Smooth muscle cell (in vitro differentiated cells): ENCODE results near the gene COMP. TPM values are rescaled to one million over a fixed set of nuclear protein-coding genes. Genes with fewer than 3 reads are reported as not detected.

Experiments
- DNase-seq: peaks from one replicate; lab custom pipeline; 2025; ENCODE audit not compliant: unreplicated experiment; lab: John Stamatoyannopoulos, UW
- H2AFZ ChIP-seq: fragments of 200-600 bp; sonication (generic); 2 replicates; pipeline ENCODE4 v1.6.0; 2016; ENCODE audit warnings: antibody characterized with exemption, low read depth, mild to moderate bottlenecking
- H3F3A ChIP-seq: fragments of 200-600 bp; sonication (generic); 2 replicates; pipeline ENCODE4 v1.6.0; 2017; ENCODE audit warnings: antibody characterized with exemption, low read depth
- H3K27ac ChIP-seq: fragments of 200-600 bp; sonication (generic); 2 replicates; pipeline ENCODE4 v1.5.1; 2016; ENCODE audit warnings: low read depth, mild to moderate bottlenecking
- H3K27me3 ChIP-seq: fragments of 200-600 bp; sonication (generic); 2 replicates; pipeline ENCODE4 v1.6.1; 2016; ENCODE audit warnings: low read depth, mild to moderate bottlenecking
- H3K36me3 ChIP-seq: fragments of 200-600 bp; sonication (generic); 2 replicates; pipeline ENCODE4 v1.5.1; 2016; ENCODE audit warnings: low read depth
- H3K4me1 ChIP-seq: fragments of 200-600 bp; sonication (generic); 2 replicates; pipeline ENCODE4 v1.5.1; 2016; ENCODE audit warnings: low read depth
- H3K4me2 ChIP-seq: fragments of 200-600 bp; sonication (generic); 2 replicates; pipeline ENCODE4 v1.6.0; 2016; ENCODE audit warnings: mild to moderate bottlenecking
- H3K4me3 ChIP-seq: fragments of 200-600 bp; sonication (generic); 2 replicates; pipeline ENCODE4 v1.5.1; 2016; ENCODE audit warnings: mild to moderate bottlenecking
- H3K79me2 ChIP-seq: fragments of 200-600 bp; sonication (generic); 2 replicates; pipeline ENCODE4 v1.6.0; 2016; ENCODE audit warnings: low read depth, mild to moderate bottlenecking
- H3K9ac ChIP-seq: fragments of 200-600 bp; sonication (generic); 2 replicates; pipeline ENCODE4 v1.6.0; 2016; ENCODE audit warnings: low read depth
- H3K9me3 ChIP-seq: fragments of 200-600 bp; sonication (generic); replicated peaks from 2 replicates; pipeline ENCODE4 v1.5.1; 2016; ENCODE audit warnings: low read depth
- H4K20me1 ChIP-seq: fragments of 200-600 bp; sonication (generic); 2 replicates; pipeline ENCODE4 v1.6.0; 2016; ENCODE audit warnings: low read depth
- WGBS: methylation state at CpG from one replicate; pipeline ENCODE4 v1.1.7; 2016; ENCODE audit warnings: low lambda C conversion rate; 5-methylcytosine and 5-hydroxymethylcytosine counted together
- polyA plus RNA-seq: library from polyadenylated mRNA; unstranded; fragments of >200 nt; fragmentation: Nextera tagmentation; extraction: Ambion mirVana; gene quantifications from 2 replicates; pipeline ENCODE4 v1.2.1, GENCODE V29; 2016
- total RNA-seq: library from RNA; depleted of rRNA; stranded (reverse); fragments of >200 nt; gene quantifications from 2 replicates; pipeline ENCODE4 v1.2.3, GENCODE V29; 2014
- TF ChIP-seq, protein P1 (sequence below): fragments of 200-600 bp; sonication (generic); IDR thresholded peaks from 2 replicates; pipeline ENCODE4 v1.5.1; 2017; ENCODE audit warnings: borderline replicate concordance, mild to moderate bottlenecking, antibody characterized with exemption; ENCODE audit not compliant: insufficient read depth, poor library complexity, severe bottlenecking

COMP gene
- total and polyA plus RNA-seq, 2 experiments from 2014 or later, result 196 to 901 TPM

DNA sequence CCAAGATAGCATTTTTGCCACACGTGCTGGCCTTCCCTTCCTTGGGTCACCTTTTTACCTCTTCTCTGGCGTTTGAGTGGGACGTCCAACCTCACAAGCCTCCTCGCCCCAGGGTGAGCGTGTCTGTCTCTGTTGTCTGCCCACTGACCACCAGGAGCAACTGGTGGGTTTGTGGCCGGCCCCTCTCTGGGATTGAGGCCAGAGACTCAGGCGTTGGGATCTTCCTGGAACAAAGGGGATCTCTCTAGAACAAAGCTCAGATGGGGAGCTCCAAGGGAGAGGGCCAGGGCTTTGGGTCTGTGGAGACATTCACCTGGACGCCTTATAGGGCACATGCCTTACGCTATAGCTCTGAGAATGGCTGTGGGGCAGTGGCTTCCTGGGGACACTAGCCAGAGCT is 17.4 kb downstream of the COMP start:
- Histone ChIP-seq H3K9ac (no peak overlapping the region), H3F3A (no peaks in the 10 kb centered on the region), H3K4me3 (no peak overlapping the region), H3K79me2 (no peaks in the 10 kb centered on the region), H3K27me3 (no peaks in the 10 kb centered on the region), H3K9me3 (no peaks in the 10 kb centered on the region), H2AFZ (no peak overlapping the region), H3K4me2 (no peak overlapping the region), H3K27ac (no peak overlapping the region), H3K4me1 (no peaks in the 10 kb centered on the region), H3K36me3 (no peaks in the 10 kb centered on the region), H4K20me1 (no peaks in the 10 kb centered on the region)
- TF ChIP-seq, protein P1, sequence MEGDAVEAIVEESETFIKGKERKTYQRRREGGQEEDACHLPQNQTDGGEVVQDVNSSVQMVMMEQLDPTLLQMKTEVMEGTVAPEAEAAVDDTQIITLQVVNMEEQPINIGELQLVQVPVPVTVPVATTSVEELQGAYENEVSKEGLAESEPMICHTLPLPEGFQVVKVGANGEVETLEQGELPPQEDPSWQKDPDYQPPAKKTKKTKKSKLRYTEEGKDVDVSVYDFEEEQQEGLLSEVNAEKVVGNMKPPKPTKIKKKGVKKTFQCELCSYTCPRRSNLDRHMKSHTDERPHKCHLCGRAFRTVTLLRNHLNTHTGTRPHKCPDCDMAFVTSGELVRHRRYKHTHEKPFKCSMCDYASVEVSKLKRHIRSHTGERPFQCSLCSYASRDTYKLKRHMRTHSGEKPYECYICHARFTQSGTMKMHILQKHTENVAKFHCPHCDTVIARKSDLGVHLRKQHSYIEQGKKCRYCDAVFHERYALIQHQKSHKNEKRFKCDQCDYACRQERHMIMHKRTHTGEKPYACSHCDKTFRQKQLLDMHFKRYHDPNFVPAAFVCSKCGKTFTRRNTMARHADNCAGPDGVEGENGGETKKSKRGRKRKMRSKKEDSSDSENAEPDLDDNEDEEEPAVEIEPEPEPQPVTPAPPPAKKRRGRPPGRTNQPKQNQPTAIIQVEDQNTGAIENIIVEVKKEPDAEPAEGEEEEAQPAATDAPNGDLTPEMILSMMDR, result no peak
- 84% methylated on average over 9 of the region's 9 CpGs for WGBS
- DNase-seq, result no peak

DNA sequence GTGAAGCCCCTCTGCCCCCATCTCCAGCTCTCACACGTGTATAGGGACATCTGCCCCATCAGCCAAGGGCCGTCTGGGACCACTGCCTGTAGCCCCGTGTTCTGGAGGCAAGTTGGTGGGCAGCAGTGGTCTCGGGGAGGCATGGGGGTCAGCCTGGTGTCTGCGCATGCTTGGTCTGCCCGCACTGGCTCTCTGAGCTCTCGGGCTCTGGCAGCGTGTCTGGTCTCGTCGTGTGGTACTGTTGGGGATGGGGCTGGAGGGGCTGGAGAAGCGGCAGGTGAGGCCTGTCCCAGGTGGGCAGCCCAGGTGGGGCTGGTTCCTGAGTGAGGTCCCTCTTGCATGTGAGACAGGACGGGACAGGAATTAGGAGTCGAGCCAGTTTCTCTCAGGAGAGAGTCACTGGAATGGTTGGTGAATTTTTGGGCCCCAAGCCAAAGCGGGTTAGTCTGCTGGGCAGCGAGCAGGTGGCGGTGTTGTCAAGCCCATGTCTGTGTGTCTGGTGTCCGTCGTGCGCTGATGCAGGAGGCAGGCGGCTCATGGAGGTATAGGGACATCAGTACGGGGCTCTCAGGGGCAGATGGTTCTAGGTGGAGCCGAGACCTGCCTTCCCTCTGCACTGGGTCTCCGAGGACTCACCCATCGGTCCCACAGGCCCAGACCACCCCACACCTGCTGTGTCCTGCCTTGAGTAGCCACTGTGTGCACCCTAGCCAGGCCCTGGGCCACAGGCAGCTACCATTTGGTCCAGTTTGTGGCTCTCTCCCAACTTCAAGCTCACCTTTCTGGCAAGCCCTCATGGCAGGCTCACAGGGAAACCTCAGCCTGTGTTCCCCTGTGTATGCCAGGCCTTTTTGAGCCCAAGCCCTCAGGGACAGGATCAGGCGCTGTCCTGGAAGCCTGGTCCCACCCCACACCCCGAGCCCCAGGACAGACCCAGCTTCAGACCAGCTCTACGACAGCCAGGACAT is 18.2 kb downstream of the COMP start:
- TF ChIP-seq, protein P1, result no peak
- Histone ChIP-seq H3K79me2 (no peaks in the 10 kb centered on the region), H3K4me2 (no peak overlapping the region), H3K4me3 (no peak overlapping the region), H3K27me3 (no peaks in the 10 kb centered on the region), H3K36me3 (no peaks in the 10 kb centered on the region), H2AFZ (no peak overlapping the region), H3K4me1 (no peaks in the 10 kb centered on the region), H3K27ac (no peak overlapping the region), H3K9me3 (no peaks in the 10 kb centered on the region), H3K9ac (no peak overlapping the region), H3F3A (no peaks in the 10 kb centered on the region), H4K20me1 (no peaks in the 10 kb centered on the region)
- 89% methylated on average over 27 of the region's 27 CpGs for WGBS
- no peak for DNase-seq

DNA sequence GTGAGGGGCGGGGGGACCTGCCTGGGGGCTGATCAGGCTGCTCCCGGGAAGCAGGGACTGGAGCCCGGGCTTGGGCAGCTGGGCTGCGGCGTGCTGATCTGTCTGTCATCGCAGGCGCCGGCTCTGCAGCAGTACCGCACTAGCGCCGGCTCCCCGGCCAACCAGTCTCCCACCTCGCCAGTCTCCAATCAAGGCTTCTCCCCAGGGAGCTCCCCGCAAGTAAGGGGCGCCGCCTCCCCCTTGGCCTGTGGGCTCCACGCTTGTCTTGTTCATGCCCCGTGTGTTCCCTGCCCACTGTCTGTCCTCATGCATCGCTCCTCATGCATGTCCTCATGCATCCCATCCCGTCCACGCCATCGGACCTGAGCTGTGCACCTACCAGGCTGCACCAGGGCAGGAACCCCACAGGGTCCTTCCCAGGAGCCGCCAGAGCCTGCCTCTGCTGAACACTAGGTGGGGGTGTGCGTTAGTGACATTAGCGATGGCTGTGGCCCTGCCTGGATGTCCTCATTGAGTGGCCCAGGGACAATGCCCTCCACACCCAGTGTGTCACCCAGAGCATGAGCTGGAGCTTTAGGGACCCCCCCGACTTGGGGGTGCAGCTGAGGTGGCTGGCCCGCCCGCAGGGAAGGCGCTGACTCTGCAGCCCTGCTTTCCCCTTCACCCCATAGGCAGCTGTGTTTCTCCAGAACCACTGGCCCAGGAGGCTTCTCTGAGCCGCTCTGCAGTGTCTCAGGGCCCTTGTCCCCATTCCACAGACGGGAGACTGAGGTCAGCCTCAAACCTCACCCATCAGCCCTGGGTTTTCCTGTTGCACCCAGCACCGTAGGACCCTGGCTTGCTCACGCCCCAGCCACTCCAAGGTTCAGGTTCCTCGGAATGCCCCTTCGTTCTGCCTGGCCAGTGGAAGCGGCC is 19.5 kb downstream of the COMP start:
- Histone ChIP-seq H3K4me3 (no peak overlapping the region), H3K4me2 (no peak overlapping the region), H3K9ac (no peak overlapping the region), H3K36me3 (no peaks in the 10 kb centered on the region), H2AFZ (no peak overlapping the region), H3K27ac (no peak overlapping the region), H4K20me1 (no peaks in the 10 kb centered on the region), H3K4me1 (no peaks in the 10 kb centered on the region), H3K27me3 (no peaks in the 10 kb centered on the region), H3K79me2 (no peaks in the 10 kb centered on the region), H3K9me3 (no peaks in the 10 kb centered on the region), H3F3A (no peaks in the 10 kb centered on the region)
- TF ChIP-seq, protein P1, result peak; percentile 24
- no peak for DNase-seq
- WGBS, result 85% methylated on average over 36 of the region's 36 CpGs
